ENCODE data around the gene TNS1. TPM values are rescaled to one million over a fixed set of nuclear protein-coding genes. Genes with fewer than 3 reads are reported as not detected.

TNS1 gene
- total and polyA plus RNA-seq, 9 of the 15 experiments (the other 6 are each of a cell fraction or from before 2014, with no cell fraction given): 0.13 to 2.7 (median 0.77) TPM

- no peak for TF ChIP-seq ZBTB40 (IDR thresholded peaks at IDR 0.05)
- no peak for TF ChIP-seq ZBTB40 (CRISPR knock-in tag; IDR thresholded peaks at IDR 0.05)
- no peak for TF ChIP-seq EHMT2 (IDR thresholded peaks at IDR 0.05)
- no peak for TF ChIP-seq MYBL2 (IDR thresholded peaks at IDR 0.05; ENCODE audit: low read depth)
- TF ChIP-seq MYBL2 (CRISPR knock-in tag; IDR thresholded peaks at IDR 0.05; ENCODE audit: borderline replicate concordance): no peak
- no peak for TF ChIP-seq E2F3 (CRISPR knock-in tag; IDR thresholded peaks at IDR 0.05)
- TF ChIP-seq NELFE (IDR thresholded peaks at IDR 0.05; ENCODE audit: insufficient read depth, insufficient read length): no peak
- no peak for TF ChIP-seq HCFC1 (IDR thresholded peaks at IDR 0.05; ENCODE audit: low read depth, low read length)
- no peak for TF ChIP-seq CEBPB (tag; IDR thresholded peaks at IDR 0.05)
- TF ChIP-seq, protein P1, sequence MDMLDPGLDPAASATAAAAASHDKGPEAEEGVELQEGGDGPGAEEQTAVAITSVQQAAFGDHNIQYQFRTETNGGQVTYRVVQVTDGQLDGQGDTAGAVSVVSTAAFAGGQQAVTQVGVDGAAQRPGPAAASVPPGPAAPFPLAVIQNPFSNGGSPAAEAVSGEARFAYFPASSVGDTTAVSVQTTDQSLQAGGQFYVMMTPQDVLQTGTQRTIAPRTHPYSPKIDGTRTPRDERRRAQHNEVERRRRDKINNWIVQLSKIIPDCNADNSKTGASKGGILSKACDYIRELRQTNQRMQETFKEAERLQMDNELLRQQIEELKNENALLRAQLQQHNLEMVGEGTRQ (CRISPR knock-in tag; IDR thresholded peaks at IDR 0.05): no peak
- no peak for TF ChIP-seq ZNF253 (CRISPR knock-in tag; conservative IDR thresholded peaks at IDR 0.05)
- no peak for TF ChIP-seq CHD1 (IDR thresholded peaks at IDR 0.05; ENCODE audit: low read length)
- TF ChIP-seq ZKSCAN8 (CRISPR knock-in tag; IDR thresholded peaks at IDR 0.05): no peak
- Histone ChIP-seq H3K9ac (ENCODE audit: insufficient read depth in 1 of 2, low read depth in 2 of 2, low read length in 2 of 2) (no peak overlapping the region), H3K9me1 (ENCODE audit: control insufficient read depth, insufficient read depth, low read length) (no peaks in the 10 kb centered on the region), H3K79me2 (ENCODE audit: control insufficient read depth, insufficient read depth, low read length) (no peaks in the 10 kb centered on the region), H3K4me2 (ENCODE audit: insufficient read depth, low read length) (no peak overlapping the region), H3K4me3 (no peak overlapping the region), H3K27me3 (ENCODE audit: control insufficient read depth in 2 of 2, insufficient read depth in 2 of 2, low read length in 2 of 2) (peaks cover 0 to 33% of the 10 kb centered on the region in 2 experiments; a peak in 2 of 5 replicates), H2AFZ (ENCODE audit: low read depth, low read length) (no peak overlapping the region), H3K9me3 (replicated peaks; ENCODE audit: control insufficient read depth, insufficient read depth, low read depth, low read length) (no peaks in the 10 kb centered on the region), H3K4me1 (replicated peaks in 1 of 2; ENCODE audit: control insufficient read depth in 2 of 2, insufficient read depth in 2 of 2, low read length in 2 of 2) (no peaks in the 10 kb centered on the region), H4K20me1 (replicated peaks; ENCODE audit: control insufficient read depth, insufficient read depth, low read length) (no peaks in the 10 kb centered on the region), H3K36me3 (ENCODE audit: control insufficient read depth, insufficient read depth, low read length) (no peaks in the 10 kb centered on the region), H3K27ac (ENCODE audit: extremely low read depth, low read depth, low read length) (no peak overlapping the region)
- intact Hi-C loops (cut with micrococcal nuclease) (loop anchor here (10.0 kb wide), 1 partner anchor 65 kb away; no protein-coding TSS in a partner anchor), in situ Hi-C loops (cut with MboI) (no loop called here)
- no peak for FAIRE-seq
- WGBS (ENCODE audit: insufficient coverage, low coverage, missing lambda C conversion rate): 0% methylated on average over 2 of the region's 5 CpGs
- no peak for ATAC-seq
- CTCF ChIA-PET (ENCODE audit: low intra/inter-chr PET ratio): no interaction called here
- DNase-seq (ENCODE audit: extremely low read depth in 1 of 4, low spot score in 3 of 4): no peak
- BruUV-seq (replicated peaks): no TSS peak
- POLR2A ChIA-PET: no interaction called here
Measured at GRCh38 chr2:217980036-217980435, 22.8 kb downstream of the TNS1 start.

Data from K562 (cell line).